Vagina (tissue), 2 donors: Measurements from ENCODE around the gene TP53RK. TPM values are rescaled to one million over a fixed set of nuclear protein-coding genes. Genes with fewer than 3 reads are reported as not detected.
"Not testable (repeated sequence)": the region's sequence is repeated elsewhere in the genome, so short reads cannot be mapped to it uniquely, and the experiment has no call there.

ENCODE experiments used
- DNase-seq, 2 donors: peaks; one replicate each; pipeline ENCODE4 v3.0.0-alpha.2; 2017; ENCODE audit errors: extremely low spot score in 2 of 2
- H3K27ac ChIP-seq: fragments of 200-600 bp; sonication (generic); one replicate; pipeline ENCODE4 v1.5.1; 2019
- H3K27me3 ChIP-seq: fragments of 200-600 bp; sonication (generic); one replicate; pipeline ENCODE4 v1.5.1; 2019
- H3K36me3 ChIP-seq, 2 donors: fragments of 200-600 bp; sonication (generic); one replicate each; pipeline ENCODE4 v1.5.1; 2017 to 2019
- H3K4me1 ChIP-seq: fragments of 200-600 bp; sonication (generic); one replicate; pipeline ENCODE4 v1.5.1; 2019
- H3K4me3 ChIP-seq, 2 donors: fragments of 200-600 bp; sonication (generic); 1 replicate in 1 of 2; 2 replicates in 1 of 2; pipeline ENCODE4 v1.5.1; 2016 to 2019
- H3K9me3 ChIP-seq: fragments of 200-600 bp; sonication (generic); one replicate; pipeline ENCODE4 v1.5.1; 2019
- POLR2A ChIP-seq, 2 donors: fragments of 450-650 bp; IDR thresholded peaks; one replicate each; pipeline ENCODE4 v1.6.1; 2017; ENCODE audit warnings: antibody characterized with exemption in 2 of 2, mild to moderate bottlenecking in 2 of 2, moderate library complexity in 2 of 2
- POLR2AphosphoS5 ChIP-seq, 2 donors: sonication (generic); formaldehyde crosslinking; IDR thresholded peaks; one replicate each; pipeline ENCODE4 v1.9.0; 2017; ENCODE audit warnings: antibody characterized with exemption in 2 of 2, mild to moderate bottlenecking in 2 of 2, low read depth in 1 of 2; ENCODE audit not compliant: insufficient read depth in 1 of 2
- intact Hi-C: fragments of 100-400 bp; cut with DNase I; formaldehyde crosslinking; loops from one replicate; pipeline ENCODE4 v1.15.1; 2023
- total RNA-seq: library from RNA; depleted of rRNA; stranded (reverse); fragments of >200 nt; gene quantifications from one replicate; pipeline ENCODE4 v1.2.3, GENCODE V29; 2016
- TF ChIP-seq, protein P1 (sequence below), 3 experiments: fragments of 450-650 bp in 2 of 3; fragments of 200-600 bp in 1 of 3; sonication (generic) in 1 of 3; IDR thresholded peaks; one replicate each; pipeline ENCODE4 v1.5.1; 2017 to 2019; ENCODE audit warnings: antibody characterized with exemption in 3 of 3, mild to moderate bottlenecking in 2 of 3, moderate library complexity in 2 of 3

TP53RK gene
- total RNA-seq, 1 donor from 2014 or later: 27.7 TPM

DNA sequence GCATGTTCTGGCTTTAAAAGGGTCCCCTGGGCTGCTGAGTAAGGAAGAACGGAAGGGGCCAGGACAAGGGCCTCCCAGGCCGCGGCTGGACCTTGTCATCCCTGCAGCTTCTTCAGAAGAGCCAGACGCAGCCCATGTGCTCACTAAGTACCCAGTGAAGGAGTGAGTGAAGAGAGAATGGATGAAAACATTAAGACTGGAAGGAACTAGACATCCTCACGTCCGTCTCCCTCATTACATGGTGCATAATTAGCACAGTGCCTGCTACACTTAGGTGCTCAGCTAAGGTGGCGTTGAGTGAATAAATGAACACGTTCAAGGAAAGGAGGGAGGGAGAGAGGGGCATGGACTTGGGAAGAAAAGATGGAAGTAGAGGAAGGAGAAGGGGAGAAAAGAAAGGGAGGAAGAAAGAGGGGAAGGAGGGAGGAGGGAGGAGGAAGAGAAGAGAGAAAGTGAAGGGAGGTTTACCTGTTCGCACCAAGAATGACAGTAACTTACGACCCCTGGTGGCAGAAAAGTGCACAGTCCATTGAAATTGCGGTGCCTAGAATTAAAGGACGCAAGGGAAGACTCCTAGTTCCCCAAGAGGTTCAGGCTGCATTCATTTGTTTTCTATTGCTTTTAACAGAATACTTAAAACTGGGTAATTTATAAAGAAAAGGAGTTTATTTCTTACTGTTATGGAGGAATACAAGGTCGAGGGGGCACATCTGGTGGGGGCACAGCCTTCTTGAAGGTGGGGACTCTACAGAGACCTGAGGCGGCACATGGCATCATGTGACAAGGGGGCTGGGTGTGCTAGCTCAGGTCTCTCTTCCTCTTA, 8.0 kb downstream of the TP53RK start:
- no peaks in the 10 kb centered on the region for H3K27me3 ChIP-seq
- no peaks in the 10 kb centered on the region for H3K9me3 ChIP-seq
- TF ChIP-seq POLR2AphosphoS5 (IDR thresholded peaks at IDR 0.05; ENCODE audit: insufficient read depth in 1 of 2, low read depth in 1 of 2) (no peak), POLR2A (IDR thresholded peaks at IDR 0.05) (no peak)
- TF ChIP-seq, protein P1, sequence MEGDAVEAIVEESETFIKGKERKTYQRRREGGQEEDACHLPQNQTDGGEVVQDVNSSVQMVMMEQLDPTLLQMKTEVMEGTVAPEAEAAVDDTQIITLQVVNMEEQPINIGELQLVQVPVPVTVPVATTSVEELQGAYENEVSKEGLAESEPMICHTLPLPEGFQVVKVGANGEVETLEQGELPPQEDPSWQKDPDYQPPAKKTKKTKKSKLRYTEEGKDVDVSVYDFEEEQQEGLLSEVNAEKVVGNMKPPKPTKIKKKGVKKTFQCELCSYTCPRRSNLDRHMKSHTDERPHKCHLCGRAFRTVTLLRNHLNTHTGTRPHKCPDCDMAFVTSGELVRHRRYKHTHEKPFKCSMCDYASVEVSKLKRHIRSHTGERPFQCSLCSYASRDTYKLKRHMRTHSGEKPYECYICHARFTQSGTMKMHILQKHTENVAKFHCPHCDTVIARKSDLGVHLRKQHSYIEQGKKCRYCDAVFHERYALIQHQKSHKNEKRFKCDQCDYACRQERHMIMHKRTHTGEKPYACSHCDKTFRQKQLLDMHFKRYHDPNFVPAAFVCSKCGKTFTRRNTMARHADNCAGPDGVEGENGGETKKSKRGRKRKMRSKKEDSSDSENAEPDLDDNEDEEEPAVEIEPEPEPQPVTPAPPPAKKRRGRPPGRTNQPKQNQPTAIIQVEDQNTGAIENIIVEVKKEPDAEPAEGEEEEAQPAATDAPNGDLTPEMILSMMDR (IDR thresholded peaks at IDR 0.05): peak in 2 of 3 experiments; percentile 50 to 68
- H3K27ac ChIP-seq: no peak overlapping the region
- peak in 1 of 2 donors; percentile 75 for DNase-seq
- H3K4me1 ChIP-seq: peaks cover 45% of the 10 kb centered on the region
- peaks cover 0 to 6% of the 10 kb centered on the region in 2 donors for H3K36me3 ChIP-seq
- no peak overlapping the region for H3K4me3 ChIP-seq
- intact Hi-C loops: loop anchor here (10.0 kb wide), 1 partner anchor 116 kb away; no protein-coding TSS in a partner anchor

GRCh38 chr20:46680684-46681031, 8.6 kb downstream of the TP53RK start:
- Histone ChIP-seq H3K27me3 (no peaks in the 10 kb centered on the region), H3K4me3 (no peak overlapping the region), H3K9me3 (no peaks in the 10 kb centered on the region), H3K27ac (no peak overlapping the region), H3K36me3 (peaks cover 0 to under 1% of the 10 kb centered on the region in 2 donors), H3K4me1 (peaks cover 39% of the 10 kb centered on the region)
- TF ChIP-seq POLR2A (IDR thresholded peaks at IDR 0.05) (no peak), POLR2AphosphoS5 (IDR thresholded peaks at IDR 0.05; ENCODE audit: insufficient read depth in 1 of 2, low read depth in 1 of 2) (no peak)
- TF ChIP-seq, protein P1 (IDR thresholded peaks at IDR 0.05): no peak
- intact Hi-C loops: loop anchor here (10.0 kb wide), 1 partner anchor 116 kb away; no protein-coding TSS in a partner anchor
- DNase-seq: peak in 1 of 2 donors; percentile 71

- DNase-seq: peak in 1 of 2 donors; percentile 54
- no peaks in the 10 kb centered on the region for H3K9me3 ChIP-seq
- no peaks in the 10 kb centered on the region for H3K27me3 ChIP-seq
- intact Hi-C loops: no loop called here
- no peak for TF ChIP-seq POLR2AphosphoS5 (IDR thresholded peaks at IDR 0.05; ENCODE audit: insufficient read depth in 1 of 2, low read depth in 1 of 2)
- TF ChIP-seq, protein P1 (IDR thresholded peaks at IDR 0.05): no peak
- no peak for TF ChIP-seq POLR2A (IDR thresholded peaks at IDR 0.05)
- no peaks in the 10 kb centered on the region for H3K36me3 ChIP-seq
- H3K27ac ChIP-seq: no peak overlapping the region
- no peak overlapping the region for H3K4me3 ChIP-seq
- H3K4me1 ChIP-seq: peaks cover 20% of the 10 kb centered on the region
Measured at GRCh38 chr20:46678516-46678915, 10.7 kb downstream of the TP53RK start.

- Histone ChIP-seq H3K27ac (no peak overlapping the region), H3K27me3 (no peaks in the 10 kb centered on the region), H3K4me1 (peaks cover 11% of the 10 kb centered on the region), H3K9me3 (no peaks in the 10 kb centered on the region), H3K4me3 (no peak overlapping the region), H3K36me3 (no peaks in the 10 kb centered on the region)
- TF ChIP-seq, protein P1 (IDR thresholded peaks at IDR 0.05): no peak
- no peak for TF ChIP-seq POLR2A (IDR thresholded peaks at IDR 0.05)
- no peak for TF ChIP-seq POLR2AphosphoS5 (IDR thresholded peaks at IDR 0.05; ENCODE audit: insufficient read depth in 1 of 2, low read depth in 1 of 2)
- intact Hi-C loops: no loop called here
- peak in 1 of 2 donors; percentile 42 for DNase-seq
Measured at GRCh38 chr20:46677608-46678007, 11.6 kb downstream of the TP53RK start.

GRCh38 chr20:46676649-46677316, 12.5 kb downstream of the TP53RK start:
- DNase-seq: not testable (repeated sequence)

More at GRCh38 chr20:46676649-46677316, 12.5 kb downstream of the TP53RK start:
- H3K4me1 ChIP-seq, H3K4me3 ChIP-seq, H3K27me3 ChIP-seq, H3K27ac ChIP-seq, H3K36me3 ChIP-seq, H3K9me3 ChIP-seq, intact Hi-C loops: not testable (repeated sequence)
